K562 (cell line): ENCODE measurements around the gene NCMAP. TPM values are rescaled to one million over a fixed set of nuclear protein-coding genes. Genes with fewer than 3 reads are reported as not detected.

Experiments
- CBX1 ChIP-seq: sonication (generic); IDR thresholded peaks from 2 replicates; pipeline ENCODE4 v1.6.1; 2016; ENCODE audit warnings: antibody characterized with exemption, low read depth, mild to moderate bottlenecking
- CBX3 ChIP-seq, 2 experiments: IDR thresholded peaks; 1 replicate in 1 of 2; 2 replicates in 1 of 2; pipeline ENCODE4 v1.6.1; 2012; ENCODE audit warnings: inconsistent platforms in 2 of 2, low read length in 2 of 2, borderline replicate concordance in 1 of 2, control low read depth in 1 of 2
- FOXK1 ChIP-seq: sonication (generic); formaldehyde crosslinking; IDR thresholded peaks from 2 replicates; pipeline ENCODE4 v1.8.0; 2022; ENCODE audit warnings: missing genetic modification reagents, mild to moderate bottlenecking, borderline replicate concordance
- MYC ChIP-seq, 2 experiments: fragments of 250-450 bp in 1 of 2; sonication (Bioruptor Pico) in 1 of 2; IDR thresholded peaks; 2 replicates each; pipeline versions ENCODE4 v1.5.1 to v1.6.1; 2012 to 2021; ENCODE audit warnings: low read depth in 2 of 2, borderline replicate concordance in 1 of 2, improper control_type of control experiment in 1 of 2, low read length in 1 of 2, mild to moderate bottlenecking in 1 of 2, moderate library complexity in 1 of 2
- NUFIP1 ChIP-seq: fragments of 450-650 bp; IDR thresholded peaks from 2 replicates; pipeline ENCODE4 v1.6.1; 2018; ENCODE audit not compliant: partially characterized antibody
- PHF21A ChIP-seq: fragments of 450-650 bp; IDR thresholded peaks from 2 replicates; pipeline ENCODE4 v1.6.1; 2017; ENCODE audit warnings: low read depth, borderline replicate concordance
- RBM17 ChIP-seq: fragments of 200-400 bp; formaldehyde crosslinking; IDR thresholded peaks from 2 replicates; pipeline ENCODE4 v1.6.1; 2017; ENCODE audit warnings: low read depth, mild to moderate bottlenecking, low read length, borderline replicate concordance
- SMAD3 ChIP-seq: fragments of 450-650 bp; formaldehyde crosslinking; conservative IDR thresholded peaks from 2 replicates; pipeline ENCODE4 v1.4.0; 2020; ENCODE audit warnings: mild to moderate bottlenecking
- SMARCB1 ChIP-seq: IDR thresholded peaks from 2 replicates; pipeline ENCODE4 v1.6.1; 2011; ENCODE audit warnings: improper control_type of control experiment, low read depth; ENCODE audit not compliant: insufficient read length
- SNRNP70 ChIP-seq: fragments of 200-400 bp; formaldehyde crosslinking; optimal IDR thresholded peaks from 2 replicates; pipeline ENCODE3; 2017; ENCODE audit warnings: low read depth, low read length
- SUPT5H ChIP-seq: fragments of 450-650 bp; IDR thresholded peaks from 2 replicates; pipeline ENCODE4 v1.6.1; 2016
- ZBTB9 ChIP-seq: fragments of 450-650 bp; formaldehyde crosslinking; IDR thresholded peaks from 2 replicates; pipeline ENCODE4 v1.4.0; 2020; ENCODE audit warnings: mild to moderate bottlenecking, moderate library complexity
- polyA plus RNA-seq, 8 experiments: library from polyadenylated mRNA; depleted of rRNA in 4 of 8; stranded (reverse) in 5 of 8; unstranded in 3 of 8; fragments of >200 nt; fragmentation: Nextera tagmentation in 2 of 8; fragmentation: Illumina TruSeq in 1 of 8; extraction: Ambion mirVana in 2 of 8; extraction: Trizol in 1 of 8; gene quantifications; 2 replicates each; pipeline versions ENCODE4 v1.2.1 to v1.2.3, GENCODE V29; 2011 to 2014; ENCODE audit warnings: inconsistent platforms in 1 of 8, missing spikeins in 1 of 8
- total RNA-seq, 7 experiments: library from RNA; depleted of rRNA in 6 of 7; stranded (reverse); fragments of >200 nt in 6 of 7; fragmentation: Illumina TruSeq in 2 of 7; extraction: Trizol in 2 of 7; gene quantifications; 2 replicates each; pipeline versions ENCODE4 v1.2.1 to v1.2.3, GENCODE V29; 2011 to 2021; ENCODE audit warnings: low replicate concordance in 1 of 7
- TF ChIP-seq, protein P1 (sequence below), 2 experiments: fragments of 450-650 bp; formaldehyde crosslinking in 1 of 2; IDR thresholded peaks; 2 replicates each; pipeline versions ENCODE4 v1.4.0 to v1.6.1; 2014 to 2020; ENCODE audit warnings: mild to moderate bottlenecking in 2 of 2, borderline replicate concordance in 1 of 2, low read depth in 1 of 2
- TF ChIP-seq, protein P2 (sequence below): sonication (generic); formaldehyde crosslinking; IDR thresholded peaks from 2 replicates; pipeline ENCODE4 v1.8.0; 2022; ENCODE audit warnings: missing genetic modification reagents, mild to moderate bottlenecking, borderline replicate concordance
- TF ChIP-seq, protein P3 (sequence below): IDR thresholded peaks from 2 replicates; pipeline ENCODE4 v1.6.1; 2012; ENCODE audit warnings: low read depth, low read length, improper control_type of control experiment, borderline replicate concordance

The NCMAP gene
- total and polyA plus RNA-seq, 9 of the 15 experiments (the other 6 are each of a cell fraction or from before 2014, with no cell fraction given), result 0.03 TPM; not detected in 8

DNA sequence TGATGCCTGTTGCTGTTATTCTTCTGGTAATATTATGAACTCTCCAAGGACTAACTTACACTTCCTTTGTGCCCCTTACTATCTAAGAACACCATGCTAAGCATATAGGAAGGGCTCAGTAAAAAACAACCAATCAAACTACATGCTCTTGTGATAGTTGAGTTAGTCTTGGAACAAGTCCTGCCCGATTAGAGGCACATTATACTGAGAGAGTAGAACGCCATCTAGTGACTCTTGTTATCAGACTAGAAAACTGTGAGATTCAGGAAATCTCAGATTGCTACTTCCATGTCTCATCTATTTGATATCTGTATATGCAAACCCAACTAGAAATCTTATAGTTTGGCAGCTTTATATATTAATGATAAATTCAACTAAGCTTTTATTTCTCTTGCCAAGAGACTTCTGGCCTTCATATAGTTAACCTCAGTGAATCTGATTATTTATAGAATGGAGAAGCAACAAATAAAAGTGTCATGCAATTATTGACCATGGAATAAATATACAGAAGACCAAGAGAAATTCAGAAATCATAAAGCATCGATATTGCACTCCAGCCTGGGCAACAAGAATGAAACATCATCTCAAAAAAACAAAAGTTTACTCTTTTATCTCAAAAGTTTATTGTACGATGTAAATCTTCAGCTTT lies 79.4 kb downstream of the NCMAP start (continued):
- TF ChIP-seq, protein P1, sequence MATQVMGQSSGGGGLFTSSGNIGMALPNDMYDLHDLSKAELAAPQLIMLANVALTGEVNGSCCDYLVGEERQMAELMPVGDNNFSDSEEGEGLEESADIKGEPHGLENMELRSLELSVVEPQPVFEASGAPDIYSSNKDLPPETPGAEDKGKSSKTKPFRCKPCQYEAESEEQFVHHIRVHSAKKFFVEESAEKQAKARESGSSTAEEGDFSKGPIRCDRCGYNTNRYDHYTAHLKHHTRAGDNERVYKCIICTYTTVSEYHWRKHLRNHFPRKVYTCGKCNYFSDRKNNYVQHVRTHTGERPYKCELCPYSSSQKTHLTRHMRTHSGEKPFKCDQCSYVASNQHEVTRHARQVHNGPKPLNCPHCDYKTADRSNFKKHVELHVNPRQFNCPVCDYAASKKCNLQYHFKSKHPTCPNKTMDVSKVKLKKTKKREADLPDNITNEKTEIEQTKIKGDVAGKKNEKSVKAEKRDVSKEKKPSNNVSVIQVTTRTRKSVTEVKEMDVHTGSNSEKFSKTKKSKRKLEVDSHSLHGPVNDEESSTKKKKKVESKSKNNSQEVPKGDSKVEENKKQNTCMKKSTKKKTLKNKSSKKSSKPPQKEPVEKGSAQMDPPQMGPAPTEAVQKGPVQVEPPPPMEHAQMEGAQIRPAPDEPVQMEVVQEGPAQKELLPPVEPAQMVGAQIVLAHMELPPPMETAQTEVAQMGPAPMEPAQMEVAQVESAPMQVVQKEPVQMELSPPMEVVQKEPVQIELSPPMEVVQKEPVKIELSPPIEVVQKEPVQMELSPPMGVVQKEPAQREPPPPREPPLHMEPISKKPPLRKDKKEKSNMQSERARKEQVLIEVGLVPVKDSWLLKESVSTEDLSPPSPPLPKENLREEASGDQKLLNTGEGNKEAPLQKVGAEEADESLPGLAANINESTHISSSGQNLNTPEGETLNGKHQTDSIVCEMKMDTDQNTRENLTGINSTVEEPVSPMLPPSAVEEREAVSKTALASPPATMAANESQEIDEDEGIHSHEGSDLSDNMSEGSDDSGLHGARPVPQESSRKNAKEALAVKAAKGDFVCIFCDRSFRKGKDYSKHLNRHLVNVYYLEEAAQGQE (IDR thresholded peaks at IDR 0.05; ENCODE audit: borderline replicate concordance), result peak; percentile 76; the same call in 1 of the 2 replicates
- TF ChIP-seq, protein P1 (CRISPR knock-in tag; IDR thresholded peaks at IDR 0.05; ENCODE audit: low read depth), result no peak
- TF ChIP-seq PHF21A (peak; percentile 83; the same call in 1 of the 2 replicates), MYC (IDR thresholded peaks at IDR 0.05; ENCODE audit: low read depth, low read length) (no peak), MYC (CRISPR knock-in tag; IDR thresholded peaks at IDR 0.05; ENCODE audit: borderline replicate concordance, low read depth) (no peak), SUPT5H (no peak), FOXK1 (no peak), ZBTB9 (CRISPR knock-in tag) (no peak), CBX3 (IDR thresholded peaks at IDR 0.05; ENCODE audit: borderline replicate concordance in 1 of 2, low read length in 2 of 2) (no peak), RBM17 (no peak), NUFIP1 (no peak), SNRNP70 (no peak), SMARCB1 (no peak), SMAD3 (no peak), CBX1 (no peak)
- TF ChIP-seq, protein P2, sequence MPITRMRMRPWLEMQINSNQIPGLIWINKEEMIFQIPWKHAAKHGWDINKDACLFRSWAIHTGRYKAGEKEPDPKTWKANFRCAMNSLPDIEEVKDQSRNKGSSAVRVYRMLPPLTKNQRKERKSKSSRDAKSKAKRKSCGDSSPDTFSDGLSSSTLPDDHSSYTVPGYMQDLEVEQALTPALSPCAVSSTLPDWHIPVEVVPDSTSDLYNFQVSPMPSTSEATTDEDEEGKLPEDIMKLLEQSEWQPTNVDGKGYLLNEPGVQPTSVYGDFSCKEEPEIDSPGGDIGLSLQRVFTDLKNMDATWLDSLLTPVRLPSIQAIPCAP (CRISPR knock-in tag), result no peak
- TF ChIP-seq, protein P3, sequence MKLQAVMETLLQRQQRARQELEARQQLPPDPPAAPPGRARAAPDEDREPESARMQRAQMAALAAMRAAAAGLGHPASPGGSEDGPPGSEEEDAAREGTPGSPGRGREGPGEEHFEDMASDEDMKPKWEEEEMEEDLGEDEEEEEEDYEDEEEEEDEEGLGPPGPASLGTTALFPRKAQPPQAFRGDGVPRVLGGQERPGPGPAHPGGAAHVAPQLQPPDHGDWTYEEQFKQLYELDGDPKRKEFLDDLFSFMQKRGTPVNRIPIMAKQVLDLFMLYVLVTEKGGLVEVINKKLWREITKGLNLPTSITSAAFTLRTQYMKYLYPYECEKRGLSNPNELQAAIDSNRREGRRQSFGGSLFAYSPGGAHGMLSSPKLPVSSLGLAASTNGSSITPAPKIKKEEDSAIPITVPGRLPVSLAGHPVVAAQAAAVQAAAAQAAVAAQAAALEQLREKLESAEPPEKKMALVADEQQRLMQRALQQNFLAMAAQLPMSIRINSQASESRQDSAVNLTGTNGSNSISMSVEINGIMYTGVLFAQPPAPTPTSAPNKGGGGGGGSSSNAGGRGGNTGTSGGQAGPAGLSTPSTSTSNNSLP, result 0 out of 2 replicates have a peak, but pooled peaks have one; percentile 45
